Measurements from ENCODE around the gene SOX13.

DNA sequence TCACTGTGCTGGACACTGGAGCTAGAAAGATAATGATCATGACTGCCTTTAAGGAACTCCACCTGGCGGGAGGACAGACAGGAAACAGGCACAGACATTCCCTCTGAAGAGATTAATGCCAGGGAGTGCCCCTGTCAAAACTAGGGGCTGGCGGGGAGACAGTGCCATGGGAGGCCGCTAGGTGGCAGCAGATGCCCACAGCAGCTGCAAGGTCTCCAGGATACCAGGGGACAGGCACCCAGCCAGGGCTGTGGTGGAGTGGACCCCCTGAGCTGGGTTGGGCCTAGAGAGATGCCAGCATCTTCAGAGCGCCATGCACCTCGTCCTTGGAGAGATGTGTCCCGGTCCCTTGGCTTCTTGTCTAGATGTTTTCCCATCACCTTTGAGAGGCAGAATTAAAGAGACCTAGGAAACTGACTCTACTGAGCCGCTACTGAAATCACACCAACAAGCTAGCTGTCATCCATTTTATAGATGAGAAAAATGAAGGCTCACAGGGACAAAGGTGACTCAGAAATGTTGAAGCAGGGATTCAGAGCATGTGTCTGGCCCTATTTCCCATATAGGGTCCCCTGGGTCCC is 89.7 kb downstream of the SOX13 start:
- TF ChIP-seq YY1 (IDR thresholded peaks at IDR 0.05; ENCODE audit: insufficient read depth, insufficient read length) (no peak), ZNF274 (IDR thresholded peaks at IDR 0.05; ENCODE audit: low read depth, low read length) (no peak)
